ENCODE data around the gene UGGT2.
"Not testable (repeated sequence)": the region's sequence is repeated elsewhere in the genome, so short reads cannot be mapped to it uniquely, and the experiment has no call there.

DNA sequence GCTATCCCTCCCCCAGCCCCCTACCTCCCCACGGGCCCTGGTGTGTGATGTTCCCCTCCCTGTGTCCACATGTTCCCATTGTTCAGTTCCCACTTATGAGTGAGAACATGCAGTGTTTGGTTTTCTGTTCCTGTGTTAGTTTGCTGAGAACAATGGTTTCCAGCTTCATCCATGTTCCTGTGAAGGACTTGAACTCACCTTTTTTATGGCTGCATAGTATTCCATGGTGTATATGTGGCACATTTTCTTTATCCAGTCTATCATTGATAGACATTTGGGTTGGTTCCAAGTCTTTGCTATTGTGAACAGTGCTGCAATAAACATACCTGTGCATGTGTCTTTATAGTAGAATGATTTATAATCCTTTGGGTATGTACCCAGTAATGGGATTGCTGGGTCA is 271.3 kb downstream of the UGGT2 start:
- TF ChIP-seq, protein P1, sequence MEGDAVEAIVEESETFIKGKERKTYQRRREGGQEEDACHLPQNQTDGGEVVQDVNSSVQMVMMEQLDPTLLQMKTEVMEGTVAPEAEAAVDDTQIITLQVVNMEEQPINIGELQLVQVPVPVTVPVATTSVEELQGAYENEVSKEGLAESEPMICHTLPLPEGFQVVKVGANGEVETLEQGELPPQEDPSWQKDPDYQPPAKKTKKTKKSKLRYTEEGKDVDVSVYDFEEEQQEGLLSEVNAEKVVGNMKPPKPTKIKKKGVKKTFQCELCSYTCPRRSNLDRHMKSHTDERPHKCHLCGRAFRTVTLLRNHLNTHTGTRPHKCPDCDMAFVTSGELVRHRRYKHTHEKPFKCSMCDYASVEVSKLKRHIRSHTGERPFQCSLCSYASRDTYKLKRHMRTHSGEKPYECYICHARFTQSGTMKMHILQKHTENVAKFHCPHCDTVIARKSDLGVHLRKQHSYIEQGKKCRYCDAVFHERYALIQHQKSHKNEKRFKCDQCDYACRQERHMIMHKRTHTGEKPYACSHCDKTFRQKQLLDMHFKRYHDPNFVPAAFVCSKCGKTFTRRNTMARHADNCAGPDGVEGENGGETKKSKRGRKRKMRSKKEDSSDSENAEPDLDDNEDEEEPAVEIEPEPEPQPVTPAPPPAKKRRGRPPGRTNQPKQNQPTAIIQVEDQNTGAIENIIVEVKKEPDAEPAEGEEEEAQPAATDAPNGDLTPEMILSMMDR (IDR thresholded peaks at IDR 0.05): not testable (repeated sequence)
- not testable (repeated sequence) for TF ChIP-seq POLR2A (IDR thresholded peaks at IDR 0.05)

Data from thyroid gland (tissue), 4 donors.